Breast epithelium (tissue), 3 donors: ENCODE results near the gene MNDA.

ENCODE experiments used
- POLR2A ChIP-seq: fragments of 450-650 bp; IDR thresholded peaks from one replicate; pipeline ENCODE4 v1.6.1; 2016; ENCODE audit warnings: antibody characterized with exemption, mild to moderate bottlenecking, moderate library complexity
- TF ChIP-seq, protein P1 (sequence below), 3 donors: fragments of 450-650 bp; IDR thresholded peaks; one replicate each; pipeline ENCODE4 v1.5.1; 2016 to 2017; ENCODE audit warnings: antibody characterized with exemption in 3 of 3, mild to moderate bottlenecking in 3 of 3, moderate library complexity in 3 of 3

DNA sequence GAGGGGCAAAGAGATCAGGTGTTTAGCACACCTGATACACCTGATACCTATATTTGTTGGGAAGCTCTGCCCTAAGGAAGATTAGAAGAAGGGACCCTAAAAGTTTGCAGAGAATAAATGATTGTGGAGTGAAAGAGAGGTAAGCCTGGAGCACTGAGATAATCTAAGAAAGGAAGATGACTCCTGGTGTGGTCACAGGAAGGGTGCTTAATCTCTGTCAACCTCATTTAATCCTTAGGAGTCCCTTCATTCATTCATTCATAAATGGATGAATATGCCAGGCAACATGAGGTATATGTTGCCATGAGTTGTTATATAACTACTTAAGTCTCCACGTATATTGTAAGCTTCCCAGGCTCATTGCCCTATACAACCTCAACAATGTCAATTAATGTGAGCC lies 16.2 kb upstream of the MNDA start:
- TF ChIP-seq, protein P1, sequence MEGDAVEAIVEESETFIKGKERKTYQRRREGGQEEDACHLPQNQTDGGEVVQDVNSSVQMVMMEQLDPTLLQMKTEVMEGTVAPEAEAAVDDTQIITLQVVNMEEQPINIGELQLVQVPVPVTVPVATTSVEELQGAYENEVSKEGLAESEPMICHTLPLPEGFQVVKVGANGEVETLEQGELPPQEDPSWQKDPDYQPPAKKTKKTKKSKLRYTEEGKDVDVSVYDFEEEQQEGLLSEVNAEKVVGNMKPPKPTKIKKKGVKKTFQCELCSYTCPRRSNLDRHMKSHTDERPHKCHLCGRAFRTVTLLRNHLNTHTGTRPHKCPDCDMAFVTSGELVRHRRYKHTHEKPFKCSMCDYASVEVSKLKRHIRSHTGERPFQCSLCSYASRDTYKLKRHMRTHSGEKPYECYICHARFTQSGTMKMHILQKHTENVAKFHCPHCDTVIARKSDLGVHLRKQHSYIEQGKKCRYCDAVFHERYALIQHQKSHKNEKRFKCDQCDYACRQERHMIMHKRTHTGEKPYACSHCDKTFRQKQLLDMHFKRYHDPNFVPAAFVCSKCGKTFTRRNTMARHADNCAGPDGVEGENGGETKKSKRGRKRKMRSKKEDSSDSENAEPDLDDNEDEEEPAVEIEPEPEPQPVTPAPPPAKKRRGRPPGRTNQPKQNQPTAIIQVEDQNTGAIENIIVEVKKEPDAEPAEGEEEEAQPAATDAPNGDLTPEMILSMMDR (IDR thresholded peaks at IDR 0.05) = no peak
- no peak for TF ChIP-seq POLR2A
